ENCODE measurements around the gene PTPRH.

DNA sequence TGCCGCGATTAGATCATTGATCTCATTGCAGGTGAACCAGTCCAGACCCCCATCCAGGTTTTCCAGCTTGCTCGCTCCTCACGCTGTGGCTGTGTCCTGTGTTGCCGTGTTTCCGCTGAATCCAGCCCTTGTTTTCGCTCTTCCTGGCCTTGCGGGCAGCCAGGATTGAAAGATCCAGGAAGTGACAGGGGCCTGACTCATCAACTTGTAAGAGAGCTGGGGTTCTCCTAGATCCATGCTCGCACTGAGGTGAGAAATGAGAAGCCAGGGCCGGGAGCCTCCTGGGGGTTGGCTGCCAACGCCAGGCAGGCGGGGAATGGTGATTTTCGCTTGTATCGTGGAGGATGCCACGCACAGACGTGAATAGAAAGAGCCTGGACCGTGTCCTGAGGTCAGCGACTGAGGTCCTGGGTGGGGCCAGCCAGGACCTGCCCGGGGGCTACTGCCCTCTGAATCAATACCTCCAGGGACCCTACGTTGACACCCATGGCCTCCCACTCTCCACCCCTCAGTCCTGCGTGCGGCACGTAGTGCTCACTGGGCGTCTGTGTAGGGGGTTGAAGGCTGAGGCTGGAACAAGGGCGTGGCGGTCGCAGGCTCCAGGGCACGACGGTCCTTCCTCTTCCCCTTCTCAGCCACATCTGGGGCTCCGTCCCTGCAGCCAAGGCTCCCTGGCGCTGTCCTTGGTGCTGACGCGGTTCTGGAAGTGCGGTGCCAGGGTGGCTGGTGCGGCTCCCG lies 7.3 kb upstream of the PTPRH start:
- TF ChIP-seq, protein P1, sequence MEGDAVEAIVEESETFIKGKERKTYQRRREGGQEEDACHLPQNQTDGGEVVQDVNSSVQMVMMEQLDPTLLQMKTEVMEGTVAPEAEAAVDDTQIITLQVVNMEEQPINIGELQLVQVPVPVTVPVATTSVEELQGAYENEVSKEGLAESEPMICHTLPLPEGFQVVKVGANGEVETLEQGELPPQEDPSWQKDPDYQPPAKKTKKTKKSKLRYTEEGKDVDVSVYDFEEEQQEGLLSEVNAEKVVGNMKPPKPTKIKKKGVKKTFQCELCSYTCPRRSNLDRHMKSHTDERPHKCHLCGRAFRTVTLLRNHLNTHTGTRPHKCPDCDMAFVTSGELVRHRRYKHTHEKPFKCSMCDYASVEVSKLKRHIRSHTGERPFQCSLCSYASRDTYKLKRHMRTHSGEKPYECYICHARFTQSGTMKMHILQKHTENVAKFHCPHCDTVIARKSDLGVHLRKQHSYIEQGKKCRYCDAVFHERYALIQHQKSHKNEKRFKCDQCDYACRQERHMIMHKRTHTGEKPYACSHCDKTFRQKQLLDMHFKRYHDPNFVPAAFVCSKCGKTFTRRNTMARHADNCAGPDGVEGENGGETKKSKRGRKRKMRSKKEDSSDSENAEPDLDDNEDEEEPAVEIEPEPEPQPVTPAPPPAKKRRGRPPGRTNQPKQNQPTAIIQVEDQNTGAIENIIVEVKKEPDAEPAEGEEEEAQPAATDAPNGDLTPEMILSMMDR (conservative IDR thresholded peaks at IDR 0.05): no peak
- no peak for TF ChIP-seq EZH2 (IDR thresholded peaks at IDR 0.05; ENCODE audit: low read depth)

Data from PC-9 (cell line).